Omental fat pad (tissue), 4 donors: ENCODE measurements around the gene DGKD. TPM values are rescaled to one million over a fixed set of nuclear protein-coding genes. Genes with fewer than 3 reads are reported as not detected.

Experiments
- ATAC-seq: fragments of 150-250 bp; one replicate; pipeline ENCODE4 v1.9.1; 2016; ENCODE audit warnings: mild to moderate bottlenecking, moderate library complexity; ENCODE audit not compliant: low FRiP score
- DNase-seq: peaks from one replicate; pipeline ENCODE4 v3.0.0-alpha.2; 2019; ENCODE audit warnings: low spot score
- total RNA-seq, 4 donors: library from RNA; depleted of rRNA; stranded (reverse); fragments of >200 nt; gene quantifications; one replicate each; pipeline ENCODE4 v1.1.0, GENCODE V29; 2016
- TF ChIP-seq, protein P1 (sequence below), 3 donors: fragments of 450-650 bp; IDR thresholded peaks; one replicate each; pipeline ENCODE4 v1.5.1; 2016 to 2017; ENCODE audit warnings: antibody characterized with exemption in 3 of 3, mild to moderate bottlenecking in 3 of 3, moderate library complexity in 2 of 3

Gene DGKD
- total RNA-seq, 4 donors from 2014 or later, result 15.3 to 37.5 (median 22.9) TPM

DNA sequence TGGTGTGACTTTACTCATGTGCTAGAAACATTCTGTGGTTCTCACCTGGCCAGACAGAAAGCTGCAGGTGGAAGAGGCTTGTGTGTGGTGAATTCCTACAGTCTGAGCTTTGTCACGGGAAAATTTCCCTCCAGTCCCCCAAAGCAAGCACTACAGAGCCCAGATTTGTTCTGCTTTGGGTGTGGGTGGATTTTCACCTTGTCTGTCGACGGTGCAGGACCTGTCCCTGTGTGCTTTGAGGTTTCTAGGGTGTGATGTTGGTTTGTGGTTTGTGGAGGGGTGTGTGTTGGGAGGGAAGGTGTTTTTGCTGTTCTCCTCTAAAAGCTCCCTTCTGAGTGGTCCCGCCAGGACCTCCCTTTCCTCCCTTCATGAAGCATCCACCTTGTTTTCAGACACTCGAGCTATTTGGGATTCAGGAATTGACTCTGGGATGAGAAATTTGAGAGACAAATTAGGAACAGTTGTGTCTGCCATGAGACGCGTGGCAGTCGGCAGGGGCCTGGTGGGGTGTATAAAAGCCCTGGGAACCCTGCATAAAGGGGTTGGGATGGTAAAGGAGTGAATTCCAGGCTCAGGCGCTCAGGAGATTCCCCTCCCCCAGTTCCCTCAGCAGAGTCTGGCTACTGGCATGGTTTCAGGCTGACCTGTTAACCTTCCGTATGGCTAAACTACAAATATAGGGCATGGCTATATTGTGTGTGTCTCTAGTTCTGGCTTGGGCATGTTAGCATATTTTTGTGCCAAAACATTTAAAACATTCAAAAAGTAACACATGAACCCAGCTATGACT is 65.5 kb downstream of the DGKD start:
- DNase-seq, result no peak
- no peak for ATAC-seq
- TF ChIP-seq, protein P1, sequence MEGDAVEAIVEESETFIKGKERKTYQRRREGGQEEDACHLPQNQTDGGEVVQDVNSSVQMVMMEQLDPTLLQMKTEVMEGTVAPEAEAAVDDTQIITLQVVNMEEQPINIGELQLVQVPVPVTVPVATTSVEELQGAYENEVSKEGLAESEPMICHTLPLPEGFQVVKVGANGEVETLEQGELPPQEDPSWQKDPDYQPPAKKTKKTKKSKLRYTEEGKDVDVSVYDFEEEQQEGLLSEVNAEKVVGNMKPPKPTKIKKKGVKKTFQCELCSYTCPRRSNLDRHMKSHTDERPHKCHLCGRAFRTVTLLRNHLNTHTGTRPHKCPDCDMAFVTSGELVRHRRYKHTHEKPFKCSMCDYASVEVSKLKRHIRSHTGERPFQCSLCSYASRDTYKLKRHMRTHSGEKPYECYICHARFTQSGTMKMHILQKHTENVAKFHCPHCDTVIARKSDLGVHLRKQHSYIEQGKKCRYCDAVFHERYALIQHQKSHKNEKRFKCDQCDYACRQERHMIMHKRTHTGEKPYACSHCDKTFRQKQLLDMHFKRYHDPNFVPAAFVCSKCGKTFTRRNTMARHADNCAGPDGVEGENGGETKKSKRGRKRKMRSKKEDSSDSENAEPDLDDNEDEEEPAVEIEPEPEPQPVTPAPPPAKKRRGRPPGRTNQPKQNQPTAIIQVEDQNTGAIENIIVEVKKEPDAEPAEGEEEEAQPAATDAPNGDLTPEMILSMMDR (IDR thresholded peaks at IDR 0.05), result no peak

DNA sequence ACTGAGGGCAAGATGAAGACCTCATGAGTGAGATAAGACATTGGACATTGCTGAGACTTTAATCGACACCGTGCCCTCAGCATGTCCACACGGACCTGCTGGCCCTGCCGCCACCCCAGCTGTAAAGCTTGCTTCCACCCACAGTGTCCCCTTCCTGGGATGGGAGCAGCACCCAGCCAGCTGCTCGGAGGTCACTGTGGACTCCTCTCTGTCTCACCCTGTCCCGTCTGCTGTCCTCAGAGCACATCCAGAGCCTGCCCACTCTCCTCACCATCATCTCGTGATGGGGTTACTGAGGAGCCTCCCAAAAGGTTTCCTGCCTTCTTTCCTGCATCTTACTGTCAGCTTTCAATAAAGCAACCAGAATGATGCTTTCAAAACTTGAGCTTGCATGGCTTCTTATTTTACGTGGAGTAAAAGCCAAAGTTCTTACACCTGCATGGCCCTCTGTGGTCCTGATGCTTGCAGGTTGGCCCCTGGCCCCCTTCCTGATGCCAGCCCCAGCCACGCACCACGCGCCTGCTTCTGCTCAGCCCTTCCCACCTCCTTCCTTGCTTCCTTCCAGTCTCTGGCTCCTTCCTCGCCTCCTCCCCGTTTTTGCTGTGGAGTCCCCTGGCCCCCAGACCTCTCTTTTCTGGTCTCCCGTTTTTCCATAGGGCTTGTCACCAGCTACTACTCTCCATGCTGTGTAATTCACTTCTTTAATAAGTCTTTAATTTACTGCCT is 67.0 kb downstream of the DGKD start:
- TF ChIP-seq, protein P1 (IDR thresholded peaks at IDR 0.05), result no peak
- ATAC-seq, result no peak
- no peak for DNase-seq

DNA sequence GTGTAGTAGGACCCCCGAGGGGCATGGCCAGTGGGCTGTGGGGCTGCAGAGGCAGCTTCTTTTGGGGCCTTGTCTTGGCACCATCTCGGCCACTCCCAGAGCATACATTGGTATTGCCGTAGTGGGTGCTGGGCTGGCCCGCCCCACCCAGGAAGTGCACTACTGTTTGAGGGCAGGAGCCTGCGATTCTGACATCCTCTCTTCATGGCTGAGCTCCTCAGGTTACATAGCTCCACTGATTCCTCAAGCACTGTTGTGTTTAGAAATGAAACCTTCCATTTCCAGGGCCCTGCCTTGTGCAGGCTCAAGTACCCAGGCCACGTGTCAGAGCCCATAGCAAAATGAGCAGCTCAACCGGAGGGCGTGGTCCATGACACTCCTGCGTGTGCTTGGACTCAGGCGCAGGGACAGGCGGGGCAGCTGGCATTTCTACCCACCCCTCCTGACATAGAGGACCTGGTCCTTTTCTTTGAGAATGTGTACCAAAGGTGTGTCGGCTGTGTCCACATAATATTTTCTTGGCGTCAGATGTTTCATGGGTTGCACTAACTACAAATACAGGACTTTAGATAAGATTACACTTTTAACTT is 67.9 kb downstream of the DGKD start:
- DNase-seq (no peak), ATAC-seq (no peak)
- TF ChIP-seq, protein P1 (IDR thresholded peaks at IDR 0.05), result no peak

DNA sequence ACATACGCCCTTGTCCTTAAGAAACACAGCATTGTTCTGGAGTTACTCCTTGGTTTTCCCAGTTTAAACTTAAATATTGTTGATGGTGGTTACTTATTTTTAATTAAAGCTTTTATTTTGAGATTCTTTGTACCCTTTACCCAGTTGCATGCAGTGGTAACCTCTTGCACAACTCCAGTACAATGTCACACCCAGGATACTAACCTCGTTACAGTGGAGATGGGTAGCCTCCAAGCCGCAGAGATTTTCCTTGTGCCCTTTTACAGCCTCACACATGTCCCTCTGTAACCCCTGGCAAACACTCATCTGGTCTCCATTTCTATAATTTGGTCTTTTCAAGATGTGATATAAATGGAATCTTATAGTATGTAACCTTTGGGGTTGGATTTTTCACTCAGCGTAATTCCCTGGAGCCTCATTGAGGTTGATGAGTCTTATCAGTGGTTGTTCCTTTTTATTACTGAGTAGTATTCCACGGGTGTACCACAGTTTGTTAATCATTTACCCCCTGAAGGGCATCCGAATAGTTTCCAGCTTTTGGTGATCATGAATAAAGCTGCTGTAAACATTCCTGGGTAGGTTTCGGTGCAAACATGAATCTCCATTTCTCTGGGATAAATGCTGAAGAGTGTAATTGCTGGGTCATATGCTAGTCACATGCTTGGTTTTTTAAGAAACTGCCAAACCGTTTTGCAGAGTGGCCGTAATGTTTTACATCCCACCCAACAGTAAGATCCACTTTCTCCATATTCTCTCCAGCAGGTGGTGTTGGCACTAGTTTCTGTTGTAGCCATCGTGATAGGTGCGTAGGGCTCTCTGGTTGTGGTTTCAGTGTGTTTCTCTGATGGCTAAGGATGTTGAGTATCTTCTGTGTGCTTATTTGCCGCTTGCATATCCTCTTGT is 68.6 kb downstream of the DGKD start:
- ATAC-seq (no peak), DNase-seq (no peak)
- TF ChIP-seq, protein P1 (IDR thresholded peaks at IDR 0.05), result no peak

DNA sequence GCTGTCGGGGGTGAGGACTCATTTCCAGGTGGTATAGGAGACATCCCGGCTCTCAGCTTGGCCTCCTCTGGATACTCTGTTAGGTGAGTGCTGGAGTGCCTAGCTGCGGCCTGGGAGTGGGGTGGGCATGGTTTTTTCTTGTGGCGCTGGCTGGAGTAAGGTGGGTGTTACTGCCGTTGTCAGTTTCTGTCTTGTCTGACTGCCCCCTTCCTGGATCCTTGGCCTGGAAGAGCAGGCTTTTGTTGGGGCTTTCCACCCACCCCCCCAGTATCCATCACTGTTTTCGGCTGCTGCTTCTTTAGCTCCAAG is 69.2 kb downstream of the DGKD start:
- DNase-seq, result no peak
- no peak for ATAC-seq
- TF ChIP-seq, protein P1 (IDR thresholded peaks at IDR 0.05), result no peak

DNA sequence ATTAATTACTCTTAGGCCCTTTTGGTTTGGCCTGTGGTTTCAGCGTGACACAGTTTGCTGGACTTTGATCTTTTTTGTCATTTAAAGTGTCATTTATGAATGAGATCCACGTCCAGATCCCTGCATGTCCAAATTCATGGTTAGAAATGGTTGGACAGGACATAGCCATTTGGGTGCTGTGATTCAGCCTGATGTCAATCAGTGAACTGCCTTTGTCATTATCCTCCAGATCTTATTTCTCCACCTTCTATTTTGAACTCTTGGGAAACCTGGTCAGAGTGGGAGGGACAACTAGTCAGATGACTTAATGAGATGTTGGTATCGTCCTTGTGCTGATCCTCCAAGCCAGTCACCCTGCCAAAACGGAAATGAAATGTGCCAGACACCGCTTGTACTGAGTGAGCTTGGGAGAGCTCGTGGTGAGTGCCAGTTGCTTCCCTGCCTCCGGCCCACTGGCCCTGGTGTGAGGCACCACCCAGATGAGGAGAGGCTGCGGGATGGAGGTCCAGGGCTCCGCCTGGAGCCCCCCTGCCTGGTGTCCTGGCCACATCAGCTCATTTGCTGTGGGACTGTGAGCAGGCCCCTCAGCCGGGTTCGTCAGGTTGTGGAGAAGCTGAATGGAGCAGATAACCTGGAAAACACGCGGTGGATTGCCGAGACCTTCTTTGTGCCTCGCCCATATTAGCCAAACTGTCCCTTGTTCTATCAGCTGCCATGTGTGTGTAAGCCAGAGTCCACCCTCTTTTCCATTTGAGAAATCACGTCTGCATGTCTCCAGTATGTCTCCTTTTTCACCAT is 70.1 kb downstream of the DGKD start:
- ATAC-seq (no peak), DNase-seq (no peak)
- TF ChIP-seq, protein P1 (IDR thresholded peaks at IDR 0.05), result no peak
